ENCODE measurements around the gene ELOA.

The ELOA gene

DNA sequence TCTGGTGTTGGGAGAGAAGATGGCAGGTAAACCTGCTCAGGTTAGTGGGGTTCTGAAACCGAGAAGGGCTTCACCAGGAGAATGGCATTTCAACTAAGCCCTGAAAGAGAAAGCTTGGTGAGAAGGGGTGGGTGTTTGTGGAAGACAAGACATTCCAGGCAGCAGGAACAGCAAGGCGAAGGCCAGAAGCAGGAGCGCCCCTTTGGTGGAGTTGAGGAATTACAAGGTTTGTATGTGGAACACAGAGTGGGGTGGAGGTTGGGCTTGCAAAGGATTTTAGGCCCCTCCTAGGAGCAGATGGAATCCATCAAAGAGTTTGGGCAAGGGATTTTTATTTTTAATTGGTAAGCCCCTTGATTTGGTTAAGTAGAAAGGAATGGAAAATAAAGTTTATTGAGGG is 24.8 kb upstream of the ELOA start (continued):
- TF ChIP-seq, protein P1, sequence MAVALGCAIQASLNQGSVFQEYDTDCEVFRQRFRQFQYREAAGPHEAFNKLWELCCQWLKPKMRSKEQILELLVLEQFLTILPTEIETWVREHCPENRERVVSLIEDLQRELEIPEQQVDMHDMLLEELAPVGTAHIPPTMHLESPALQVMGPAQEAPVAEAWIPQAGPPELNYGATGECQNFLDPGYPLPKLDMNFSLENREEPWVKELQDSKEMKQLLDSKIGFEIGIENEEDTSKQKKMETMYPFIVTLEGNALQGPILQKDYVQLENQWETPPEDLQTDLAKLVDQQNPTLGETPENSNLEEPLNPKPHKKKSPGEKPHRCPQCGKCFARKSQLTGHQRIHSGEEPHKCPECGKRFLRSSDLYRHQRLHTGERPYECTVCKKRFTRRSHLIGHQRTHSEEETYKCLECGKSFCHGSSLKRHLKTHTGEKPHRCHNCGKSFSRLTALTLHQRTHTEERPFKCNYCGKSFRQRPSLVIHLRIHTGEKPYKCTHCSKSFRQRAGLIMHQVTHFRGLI (tag by site-specific recombination; IDR thresholded peaks at IDR 0.05): peak; percentile 77; the same call in 1 of the 2 replicates
- TF ChIP-seq ZNF335 (tag by site-specific recombination; conservative IDR thresholded peaks at IDR 0.05) (no peak), ZNF791 (tag by site-specific recombination; IDR thresholded peaks at IDR 0.05) (no peak), ZBTB21 (tag by site-specific recombination; IDR thresholded peaks at IDR 0.05) (no peak)
- TF ChIP-seq, protein P2, sequence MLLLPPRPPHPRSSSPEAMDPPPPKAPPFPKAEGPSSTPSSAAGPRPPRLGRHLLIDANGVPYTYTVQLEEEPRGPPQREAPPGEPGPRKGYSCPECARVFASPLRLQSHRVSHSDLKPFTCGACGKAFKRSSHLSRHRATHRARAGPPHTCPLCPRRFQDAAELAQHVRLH (tag by site-specific recombination; IDR thresholded peaks at IDR 0.05): 0 out of 2 replicates have a peak, but pooled peaks have one; percentile 36

DNA sequence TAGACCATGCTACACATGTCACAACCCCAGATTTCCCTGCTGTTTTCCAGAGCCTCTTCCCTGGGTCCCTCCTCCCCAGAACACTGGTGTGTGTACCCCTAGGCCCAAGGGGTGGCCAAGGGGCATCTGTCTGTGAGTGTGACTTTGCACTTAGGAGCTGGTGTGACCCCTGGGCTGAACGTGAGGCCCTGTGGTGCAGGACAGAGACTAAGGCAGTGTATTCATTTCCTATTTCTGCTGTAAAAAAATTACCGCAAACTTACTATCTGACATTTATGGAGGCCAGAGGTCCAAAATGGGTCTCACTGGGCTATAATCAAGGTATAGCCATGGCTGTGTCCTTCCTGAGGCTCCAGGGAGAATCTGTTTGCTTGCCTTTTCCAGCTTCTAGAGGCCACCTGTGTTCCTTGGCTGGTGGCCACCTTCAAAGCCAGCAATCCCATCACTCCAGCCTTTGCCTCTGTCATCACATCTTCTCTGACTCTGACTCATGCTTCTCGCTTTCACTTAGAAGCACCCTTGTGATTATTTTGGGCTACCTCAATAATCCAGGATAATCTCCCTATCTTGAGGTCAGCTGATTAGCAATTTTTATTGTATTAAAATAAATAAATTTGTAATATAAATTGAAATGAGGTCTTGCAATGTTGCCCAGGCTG is 24.0 kb upstream of the ELOA start:
- CTCF ChIA-PET: interaction anchor here (0.7 to 1.9 kb wide), 6 partner anchors 9 to 28 kb away, joined by 3 to 6 read pairs (median 3); no protein-coding TSS in a partner anchor
- POLR2A ChIA-PET: no interaction called here

More for the DNA sequence above, 24.0 kb upstream of the ELOA start:
- H3K36me3 ChIP-seq (ENCODE audit: control insufficient read depth in 2 of 2, insufficient read depth in 1 of 2, low read length in 2 of 2): peaks cover 0 to 5% of the 10 kb centered on the region in 2 experiments; a peak in 1 of 3 replicates
- no peaks in the 10 kb centered on the region for H3K9me3 ChIP-seq (ENCODE audit: control insufficient read depth, insufficient read depth, low read depth, low read length)
- H3K27ac ChIP-seq (ENCODE audit: extremely low read depth, low read depth, low read length): no peak overlapping the region
- 0 out of 2 replicates have a peak, but pooled peaks cover 2% of the 10 kb centered on the region for H3K4me1 ChIP-seq (ENCODE audit: control insufficient read depth, insufficient read depth, low read length)
- no peak for TF ChIP-seq ZNF266 (tag by site-specific recombination; IDR thresholded peaks at IDR 0.05; ENCODE audit: low read depth)
- TF ChIP-seq ZNF785 (tag by site-specific recombination; IDR thresholded peaks at IDR 0.05): no peak
- no peak for TF ChIP-seq EGR2 (tag by site-specific recombination; IDR thresholded peaks at IDR 0.05; ENCODE audit: low read depth)
- TF ChIP-seq ZFHX2 (tag by site-specific recombination; conservative IDR thresholded peaks at IDR 0.05): no peak
- no peak for TF ChIP-seq ZFP37 (tag by site-specific recombination; IDR thresholded peaks at IDR 0.05)
- TF ChIP-seq, protein P3, sequence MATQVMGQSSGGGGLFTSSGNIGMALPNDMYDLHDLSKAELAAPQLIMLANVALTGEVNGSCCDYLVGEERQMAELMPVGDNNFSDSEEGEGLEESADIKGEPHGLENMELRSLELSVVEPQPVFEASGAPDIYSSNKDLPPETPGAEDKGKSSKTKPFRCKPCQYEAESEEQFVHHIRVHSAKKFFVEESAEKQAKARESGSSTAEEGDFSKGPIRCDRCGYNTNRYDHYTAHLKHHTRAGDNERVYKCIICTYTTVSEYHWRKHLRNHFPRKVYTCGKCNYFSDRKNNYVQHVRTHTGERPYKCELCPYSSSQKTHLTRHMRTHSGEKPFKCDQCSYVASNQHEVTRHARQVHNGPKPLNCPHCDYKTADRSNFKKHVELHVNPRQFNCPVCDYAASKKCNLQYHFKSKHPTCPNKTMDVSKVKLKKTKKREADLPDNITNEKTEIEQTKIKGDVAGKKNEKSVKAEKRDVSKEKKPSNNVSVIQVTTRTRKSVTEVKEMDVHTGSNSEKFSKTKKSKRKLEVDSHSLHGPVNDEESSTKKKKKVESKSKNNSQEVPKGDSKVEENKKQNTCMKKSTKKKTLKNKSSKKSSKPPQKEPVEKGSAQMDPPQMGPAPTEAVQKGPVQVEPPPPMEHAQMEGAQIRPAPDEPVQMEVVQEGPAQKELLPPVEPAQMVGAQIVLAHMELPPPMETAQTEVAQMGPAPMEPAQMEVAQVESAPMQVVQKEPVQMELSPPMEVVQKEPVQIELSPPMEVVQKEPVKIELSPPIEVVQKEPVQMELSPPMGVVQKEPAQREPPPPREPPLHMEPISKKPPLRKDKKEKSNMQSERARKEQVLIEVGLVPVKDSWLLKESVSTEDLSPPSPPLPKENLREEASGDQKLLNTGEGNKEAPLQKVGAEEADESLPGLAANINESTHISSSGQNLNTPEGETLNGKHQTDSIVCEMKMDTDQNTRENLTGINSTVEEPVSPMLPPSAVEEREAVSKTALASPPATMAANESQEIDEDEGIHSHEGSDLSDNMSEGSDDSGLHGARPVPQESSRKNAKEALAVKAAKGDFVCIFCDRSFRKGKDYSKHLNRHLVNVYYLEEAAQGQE (tag by site-specific recombination; IDR thresholded peaks at IDR 0.05): no peak
- TF ChIP-seq ZNF629 (tag by site-specific recombination; IDR thresholded peaks at IDR 0.05): 0 out of 2 replicates have a peak, but pooled peaks have one; percentile 17
- TF ChIP-seq, protein P4, sequence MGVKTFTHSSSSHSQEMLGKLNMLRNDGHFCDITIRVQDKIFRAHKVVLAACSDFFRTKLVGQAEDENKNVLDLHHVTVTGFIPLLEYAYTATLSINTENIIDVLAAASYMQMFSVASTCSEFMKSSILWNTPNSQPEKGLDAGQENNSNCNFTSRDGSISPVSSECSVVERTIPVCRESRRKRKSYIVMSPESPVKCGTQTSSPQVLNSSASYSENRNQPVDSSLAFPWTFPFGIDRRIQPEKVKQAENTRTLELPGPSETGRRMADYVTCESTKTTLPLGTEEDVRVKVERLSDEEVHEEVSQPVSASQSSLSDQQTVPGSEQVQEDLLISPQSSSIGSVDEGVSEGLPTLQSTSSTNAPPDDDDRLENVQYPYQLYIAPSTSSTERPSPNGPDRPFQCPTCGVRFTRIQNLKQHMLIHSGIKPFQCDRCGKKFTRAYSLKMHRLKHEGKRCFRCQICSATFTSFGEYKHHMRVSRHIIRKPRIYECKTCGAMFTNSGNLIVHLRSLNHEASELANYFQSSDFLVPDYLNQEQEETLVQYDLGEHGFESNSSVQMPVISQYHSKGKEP (tag by site-specific recombination; IDR thresholded peaks at IDR 0.05): no peak
- TF ChIP-seq ZNF138 (tag by site-specific recombination; IDR thresholded peaks at IDR 0.05; ENCODE audit: borderline replicate concordance): no peak
- TF ChIP-seq ZSCAN30 (tag by site-specific recombination; IDR thresholded peaks at IDR 0.05): no peak
- TF ChIP-seq, protein P1 (tag by site-specific recombination; IDR thresholded peaks at IDR 0.05): no peak
- peak; percentile 30; the same call in 1 of the 2 replicates for TF ChIP-seq OSR2 (tag by site-specific recombination; IDR thresholded peaks at IDR 0.05)
- no peak for TF ChIP-seq ZNF664 (tag by site-specific recombination; IDR thresholded peaks at IDR 0.05)
- TF ChIP-seq ZNF658 (tag by site-specific recombination; IDR thresholded peaks at IDR 0.05): no peak
- no peak for TF ChIP-seq GLIS2 (tag by site-specific recombination; IDR thresholded peaks at IDR 0.05)
- TF ChIP-seq ZNF555 (tag by site-specific recombination; conservative IDR thresholded peaks at IDR 0.05): no peak
- TF ChIP-seq ZNF221 (tag by site-specific recombination; IDR thresholded peaks at IDR 0.05; ENCODE audit: borderline replicate concordance): no peak
- no peak for TF ChIP-seq ZNF404 (tag by site-specific recombination; IDR thresholded peaks at IDR 0.05)
- peak; percentile 60 for TF ChIP-seq FEZF1 (tag by site-specific recombination; IDR thresholded peaks at IDR 0.05)
- TF ChIP-seq ZNF76 (tag by site-specific recombination; IDR thresholded peaks at IDR 0.05; ENCODE audit: borderline replicate concordance, low read depth): no peak
- TF ChIP-seq ZNF701 (tag by site-specific recombination; IDR thresholded peaks at IDR 0.05): no peak
- no peak for TF ChIP-seq GLIS1 (tag by site-specific recombination; IDR thresholded peaks at IDR 0.05)
- H3K4me3 ChIP-seq (ENCODE audit: low read depth, low read length): no peak overlapping the region
